NCI-H510A treated with DMSO at 0.1 percent for 48 hours (cell line): ENCODE data around the gene CNIH1.
"Not testable (repeated sequence)": the region's sequence is repeated elsewhere in the genome, so short reads cannot be mapped to it uniquely, and the experiment has no call there.

ENCODE experiments used
- DNase-seq: peaks from one replicate; lab custom pipeline; 2025; lab: John Stamatoyannopoulos, UW

The CNIH1 gene

GRCh38 chr14:54428527-54428926, 12.6 kb downstream of the CNIH1 start:
- no peak for DNase-seq

GRCh38 chr14:54427871-54428270, 13.3 kb downstream of the CNIH1 start:
- DNase-seq: no peak

- DNase-seq: no peak
Measured at GRCh38 chr14:54425537-54426274, 15.5 kb downstream of the CNIH1 start.

GRCh38 chr14:54425068-54425467, 16.1 kb downstream of the CNIH1 start:
- DNase-seq: no peak

GRCh38 chr14:54424479-54424901, 16.7 kb downstream of the CNIH1 start:
- no peak for DNase-seq

- DNase-seq: no peak
Measured at GRCh38 chr14:54423991-54424390, 17.2 kb downstream of the CNIH1 start.

GRCh38 chr14:54420478-54421142, 20.6 kb downstream of the CNIH1 start:
- DNase-seq: peak; percentile 37

GRCh38 chr14:54411371-54411770, 29.8 kb downstream of the CNIH1 start:
- no peak for DNase-seq

GRCh38 chr14:54410215-54410614, 31.0 kb downstream of the CNIH1 start:
- no peak for DNase-seq

- not testable (repeated sequence) for DNase-seq
Measured at GRCh38 chr14:54403401-54404005, 37.7 kb downstream of the CNIH1 start.

- DNase-seq: no peak
Measured at GRCh38 chr14:54399560-54399959, 41.6 kb downstream of the CNIH1 start.

GRCh38 chr14:54396493-54397335, 44.5 kb downstream of the CNIH1 start, which contains the start of gene CDKN3:
Gene CDKN3 (plus strand): TSS chr14:54397007. CDS start chr14:54397069, 62 bp downstream.
- DNase-seq: peak; percentile 97

- no peak for DNase-seq
Measured at GRCh38 chr14:54396183-54396492, 45.0 kb downstream of the CNIH1 start.

GRCh38 chr14:54395716-54396115, 45.5 kb downstream of the CNIH1 start:
- no peak for DNase-seq

- DNase-seq: no peak
Measured at GRCh38 chr14:54395284-54395683, 45.9 kb downstream of the CNIH1 start.

GRCh38 chr14:54394596-54394995, 46.6 kb downstream of the CNIH1 start:
- no peak for DNase-seq

- DNase-seq: peak; percentile 2
Measured at GRCh38 chr14:54392986-54393884, 47.9 kb downstream of the CNIH1 start.

- DNase-seq: no peak
Measured at GRCh38 chr14:54392131-54392859, 48.9 kb downstream of the CNIH1 start.

- DNase-seq: no peak
Measured at GRCh38 chr14:54387328-54387727, 53.8 kb downstream of the CNIH1 start.

- no peak for DNase-seq
Measured at GRCh38 chr14:54385556-54385955, 55.6 kb downstream of the CNIH1 start.

GRCh38 chr14:54383835-54384234, 57.3 kb downstream of the CNIH1 start:
- DNase-seq: no peak
